22Rv1 (cell line): ENCODE results near the gene PTMA.

Experiments
- CTCF ChIP-seq: fragments of 450-650 bp; IDR thresholded peaks from 2 replicates; pipeline ENCODE4 v1.5.1; 2017; ENCODE audit warnings: mild to moderate bottlenecking
- ZFX ChIP-seq: fragments of 450-650 bp; IDR thresholded peaks from 2 replicates; pipeline ENCODE4 v1.6.1; 2017; ENCODE audit warnings: antibody characterized with exemption, borderline replicate concordance

GRCh38 chr2:231725476-231725875, 17.2 kb downstream of the PTMA start:
- no peak for TF ChIP-seq CTCF
- no peak for TF ChIP-seq ZFX
